DOHH2 (cell line): ENCODE results near the gene ASIC3.

Source experiments
- H3F3A ChIP-seq: fragments of 200-600 bp; sonication (generic), shearing (Covaris generic); 2 replicates; pipeline ENCODE4 v1.6.0; 2016; ENCODE audit warnings: antibody characterized with exemption, mild to moderate bottlenecking; ENCODE audit not compliant: control insufficient read depth, insufficient read depth
- H3K27ac ChIP-seq: fragments of 200-600 bp; sonication (generic); 2 replicates; pipeline ENCODE4 v1.5.1; 2014; ENCODE audit warnings: low read depth, mild to moderate bottlenecking, low read length, moderate library complexity
- H3K27me3 ChIP-seq: fragments of 200-600 bp; sonication (generic); 2 replicates; pipeline ENCODE4 v1.6.1; 2014; ENCODE audit warnings: mild to moderate bottlenecking, low read length, mixed read lengths; ENCODE audit not compliant: control insufficient read depth
- H3K36me3 ChIP-seq: fragments of 200-600 bp; sonication (generic); 2 replicates; pipeline ENCODE4 v1.6.1; 2014; ENCODE audit warnings: mild to moderate bottlenecking, low read length, moderate library complexity, mixed read lengths; ENCODE audit not compliant: control insufficient read depth
- H3K4me1 ChIP-seq: fragments of 200-600 bp; sonication (generic); 2 replicates; pipeline ENCODE4 v1.6.1; 2014; ENCODE audit warnings: mild to moderate bottlenecking, low read length, mixed read lengths; ENCODE audit not compliant: control insufficient read depth
- H3K4me2 ChIP-seq: fragments of 200-600 bp; sonication (generic); 2 replicates; pipeline ENCODE4 v1.6.0; 2014; ENCODE audit warnings: mild to moderate bottlenecking, low read length, moderate library complexity
- H3K4me3 ChIP-seq: fragments of 200-600 bp; sonication (generic); 2 replicates; pipeline ENCODE4 v1.5.1; 2014; ENCODE audit warnings: mild to moderate bottlenecking, low read length, mixed read lengths
- H3K79me2 ChIP-seq: fragments of 200-600 bp; sonication (generic); 2 replicates; pipeline ENCODE4 v1.6.1; 2014; ENCODE audit warnings: mild to moderate bottlenecking, low read length, mixed read lengths; ENCODE audit not compliant: control insufficient read depth
- H3K9me2 ChIP-seq: fragments of 200-600 bp; sonication (generic); replicated peaks from 2 replicates; pipeline ENCODE4 v1.6.1; 2014; ENCODE audit warnings: mild to moderate bottlenecking, low read length, mixed read lengths; ENCODE audit not compliant: control insufficient read depth
- H3K9me3 ChIP-seq: fragments of 200-600 bp; sonication (generic); 2 replicates; pipeline ENCODE4 v1.6.1; 2014; ENCODE audit warnings: antibody characterized with exemption, low read length, mixed read lengths; ENCODE audit not compliant: control insufficient read depth, insufficient read depth
- H4K20me1 ChIP-seq: fragments of 200-600 bp; sonication (generic); 2 replicates; pipeline ENCODE4 v1.6.0; 2014; ENCODE audit warnings: low read depth, mild to moderate bottlenecking, antibody characterized with exemption, low read length, moderate library complexity; ENCODE audit not compliant: control insufficient read depth, insufficient read depth
- EZH2phosphoT487 ChIP-seq: fragments of 200-600 bp; sonication (generic); IDR thresholded peaks from 2 replicates; pipeline ENCODE4 v1.6.1; 2017; ENCODE audit warnings: borderline replicate concordance, mild to moderate bottlenecking, antibody characterized with exemption, low read length, moderate library complexity, mixed read lengths
- TF ChIP-seq, protein P1 (sequence below): fragments of 200-600 bp; sonication (generic); IDR thresholded peaks from one replicate; pipeline ENCODE4 v1.5.1; 2014; ENCODE audit warnings: antibody characterized with exemption, mild to moderate bottlenecking, low read depth, low read length; ENCODE audit not compliant: poor library complexity, severe bottlenecking

The ASIC3 gene

DNA sequence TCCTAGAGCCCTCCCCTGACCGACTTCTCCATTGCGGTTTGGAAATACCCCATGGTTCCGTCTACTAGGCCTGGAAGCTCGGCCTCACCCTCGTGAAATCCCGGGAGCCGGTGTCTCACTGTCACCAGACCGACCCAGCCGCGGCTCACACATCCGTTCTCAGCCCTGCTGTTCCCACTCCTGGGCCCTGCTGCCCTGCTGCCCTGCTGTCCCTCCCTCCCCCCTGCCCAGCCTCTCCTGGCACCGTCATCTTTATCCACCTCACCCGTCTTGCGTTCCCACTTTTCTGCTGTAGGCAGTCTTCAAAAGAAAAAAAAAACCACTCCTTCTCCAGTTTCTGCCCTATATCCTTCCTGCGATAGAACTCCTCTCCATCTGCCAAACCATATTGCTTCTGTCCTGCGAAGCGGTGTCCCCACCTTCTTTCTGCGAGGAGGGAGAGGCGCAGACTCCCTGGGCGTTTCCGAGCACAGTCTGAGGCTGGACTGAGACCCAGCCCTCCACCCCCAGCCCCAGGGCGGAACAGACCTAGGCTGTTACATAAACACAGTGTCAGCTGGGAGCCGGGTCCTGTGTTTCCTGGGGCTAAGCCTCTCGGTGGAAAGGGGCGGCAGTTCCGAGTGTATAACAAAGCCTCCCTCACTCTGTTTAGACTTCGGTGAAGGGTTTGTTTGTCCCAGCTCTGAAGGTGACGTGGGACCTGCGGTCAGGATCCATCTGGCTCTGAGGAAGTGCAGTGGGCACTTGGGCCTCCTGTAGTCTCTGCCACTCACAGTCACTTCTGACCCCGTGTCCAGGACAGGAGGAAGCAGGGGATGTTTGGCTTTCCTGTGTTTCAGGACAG, 40.7 kb downstream of the ASIC3 start:
- peaks cover 53% of the 10 kb centered on the region for H3K27me3 ChIP-seq
- H3K9me3 ChIP-seq, result no peaks in the 10 kb centered on the region
- no peak overlapping the region for H3K27ac ChIP-seq
- peaks cover 29% of the 10 kb centered on the region for H3K4me1 ChIP-seq
- no peak overlapping the region for H3K4me2 ChIP-seq
- peaks cover 7% of the 10 kb centered on the region for H4K20me1 ChIP-seq
- H3K79me2 ChIP-seq, result no peaks in the 10 kb centered on the region
- no peaks in the 10 kb centered on the region for H3K36me3 ChIP-seq
- H3K4me3 ChIP-seq, result no peak overlapping the region
- no peaks in the 10 kb centered on the region for H3K9me2 ChIP-seq
- H3F3A ChIP-seq, result peaks cover 9% of the 10 kb centered on the region
- TF ChIP-seq, protein P1, sequence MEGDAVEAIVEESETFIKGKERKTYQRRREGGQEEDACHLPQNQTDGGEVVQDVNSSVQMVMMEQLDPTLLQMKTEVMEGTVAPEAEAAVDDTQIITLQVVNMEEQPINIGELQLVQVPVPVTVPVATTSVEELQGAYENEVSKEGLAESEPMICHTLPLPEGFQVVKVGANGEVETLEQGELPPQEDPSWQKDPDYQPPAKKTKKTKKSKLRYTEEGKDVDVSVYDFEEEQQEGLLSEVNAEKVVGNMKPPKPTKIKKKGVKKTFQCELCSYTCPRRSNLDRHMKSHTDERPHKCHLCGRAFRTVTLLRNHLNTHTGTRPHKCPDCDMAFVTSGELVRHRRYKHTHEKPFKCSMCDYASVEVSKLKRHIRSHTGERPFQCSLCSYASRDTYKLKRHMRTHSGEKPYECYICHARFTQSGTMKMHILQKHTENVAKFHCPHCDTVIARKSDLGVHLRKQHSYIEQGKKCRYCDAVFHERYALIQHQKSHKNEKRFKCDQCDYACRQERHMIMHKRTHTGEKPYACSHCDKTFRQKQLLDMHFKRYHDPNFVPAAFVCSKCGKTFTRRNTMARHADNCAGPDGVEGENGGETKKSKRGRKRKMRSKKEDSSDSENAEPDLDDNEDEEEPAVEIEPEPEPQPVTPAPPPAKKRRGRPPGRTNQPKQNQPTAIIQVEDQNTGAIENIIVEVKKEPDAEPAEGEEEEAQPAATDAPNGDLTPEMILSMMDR, result no peak
- no peak for TF ChIP-seq EZH2phosphoT487

DNA sequence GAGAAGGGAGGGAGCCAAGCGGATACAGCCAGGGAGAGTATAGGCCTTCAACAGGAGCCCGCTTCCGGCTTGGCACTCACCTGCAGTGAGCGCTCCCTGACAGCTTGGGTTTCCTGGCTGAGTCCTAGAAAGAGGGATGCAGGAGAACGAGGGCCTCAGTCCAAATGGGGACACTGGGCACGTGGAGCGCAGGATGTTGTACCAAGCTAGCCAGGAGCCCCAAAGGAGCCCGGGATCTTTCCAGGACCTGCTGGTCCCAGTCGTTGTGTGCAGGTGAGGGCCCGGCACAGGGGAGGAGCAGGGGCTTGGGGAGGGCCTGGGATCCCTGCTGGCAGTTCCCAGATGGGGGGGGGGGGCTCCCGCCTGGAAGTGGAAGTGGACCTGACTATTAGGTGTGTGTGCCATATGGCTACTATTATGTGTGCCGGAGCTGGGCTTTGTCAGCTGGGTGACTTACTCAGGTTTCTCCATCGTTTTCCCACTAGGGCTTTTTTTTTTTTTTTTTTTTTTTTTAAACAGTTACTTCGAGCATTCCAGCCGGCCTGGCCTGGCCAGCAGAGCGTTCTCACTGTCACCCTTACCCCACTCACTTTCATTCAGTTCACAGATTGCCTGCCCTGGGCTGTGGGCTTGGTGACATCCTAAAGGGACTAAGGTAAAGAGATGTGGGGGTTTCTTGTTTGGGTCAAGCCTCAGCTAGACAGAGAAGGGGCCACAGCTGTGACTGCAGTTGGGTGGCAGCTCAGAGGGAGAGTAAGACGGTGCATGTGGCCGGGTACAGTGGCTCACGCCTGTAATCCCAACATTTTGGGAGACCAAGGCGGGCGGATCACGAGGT, 41.8 kb downstream of the ASIC3 start:
- Histone ChIP-seq H3K27ac (no peak overlapping the region), H3K36me3 (no peaks in the 10 kb centered on the region), H3K79me2 (no peaks in the 10 kb centered on the region), H3K4me1 (peaks cover 22% of the 10 kb centered on the region), H3K27me3 (peaks cover 46% of the 10 kb centered on the region), H4K20me1 (peaks cover 7% of the 10 kb centered on the region), H3K9me3 (no peaks in the 10 kb centered on the region), H3K4me2 (no peak overlapping the region), H3K4me3 (no peak overlapping the region), H3F3A (peaks cover 3% of the 10 kb centered on the region; the same call in 1 of the 2 replicates), H3K9me2 (no peaks in the 10 kb centered on the region)
- TF ChIP-seq, protein P1, result no peak
- no peak for TF ChIP-seq EZH2phosphoT487

DNA sequence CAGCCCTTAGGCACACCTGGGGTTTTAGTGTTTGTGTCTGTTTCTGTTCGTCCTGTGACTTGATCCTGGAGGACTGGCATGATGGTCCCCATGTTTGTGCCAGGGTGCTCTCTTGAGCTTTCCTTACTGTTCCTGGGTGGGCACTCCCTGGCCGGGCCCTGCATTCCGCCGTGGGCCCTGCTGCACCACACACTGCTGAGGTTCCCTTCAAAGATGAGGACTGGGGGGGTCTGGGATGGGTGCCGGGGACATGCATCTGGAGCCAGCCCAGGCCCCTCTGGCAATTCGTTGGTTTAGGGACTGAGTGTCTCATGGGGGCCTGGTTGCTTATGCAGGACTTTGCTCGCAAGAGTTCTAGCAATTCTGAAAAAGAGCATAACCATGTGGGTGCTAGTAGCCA, 42.7 kb downstream of the ASIC3 start:
- Histone ChIP-seq H3K27me3 (peaks cover 37% of the 10 kb centered on the region), H3K4me3 (no peak overlapping the region), H3K36me3 (no peaks in the 10 kb centered on the region), H3K4me1 (peaks cover 13% of the 10 kb centered on the region), H3F3A (no peaks in the 10 kb centered on the region), H3K79me2 (no peaks in the 10 kb centered on the region), H3K27ac (no peak overlapping the region), H4K20me1 (peaks cover 7% of the 10 kb centered on the region), H3K4me2 (no peak overlapping the region), H3K9me2 (no peaks in the 10 kb centered on the region), H3K9me3 (no peaks in the 10 kb centered on the region)
- TF ChIP-seq, protein P1, result no peak
- no peak for TF ChIP-seq EZH2phosphoT487
